NCI-H446 treated with DMSO at 0.1 percent for 48 hours (cell line): ENCODE results near the gene LSM10.

Source experiments
- DNase-seq: peaks from one replicate; lab custom pipeline; 2025; lab: John Stamatoyannopoulos, UW

The LSM10 gene

GRCh38 chr1:36408479-36408878 is 10.8 kb upstream of the LSM10 start:
- no peak for DNase-seq

- DNase-seq, result no peak
These were observed 8.7 kb upstream of the LSM10 start for GRCh38 chr1:36406440-36406839.

- no peak for DNase-seq
These were observed 4.8 kb upstream of the LSM10 start for GRCh38 chr1:36402504-36402890.

- no peak for DNase-seq
These were observed 4.1 kb upstream of the LSM10 start for GRCh38 chr1:36401602-36402503.

GRCh38 chr1:36400825-36401601 is 3.3 kb upstream of the LSM10 start:
- DNase-seq, result no peak

- no peak for DNase-seq
These were observed 2.8 kb upstream of the LSM10 start for GRCh38 chr1:36400514-36400824.

GRCh38 chr1:36398370-36398977 is 766 bp upstream of the LSM10 start:
- DNase-seq, result no peak

- DNase-seq, result no peak
These were observed 678 bp downstream of the LSM10 start for GRCh38 chr1:36397083-36397377.

- no peak for DNase-seq
These were observed 1.3 kb downstream of the LSM10 start for GRCh38 chr1:36396359-36396758.

- no peak for DNase-seq
These were observed 4.0 kb downstream of the LSM10 start for GRCh38 chr1:36393686-36394085.

- no peak for DNase-seq
These were observed 4.9 kb downstream of the LSM10 start for GRCh38 chr1:36392836-36393235.

GRCh38 chr1:36391271-36391670 is 6.4 kb downstream of the LSM10 start:
- DNase-seq, result no peak

GRCh38 chr1:36390411-36390810 is 7.3 kb downstream of the LSM10 start:
- DNase-seq, result no peak

- no peak for DNase-seq
These were observed 7.7 kb downstream of the LSM10 start for GRCh38 chr1:36389999-36390398.

GRCh38 chr1:36389261-36389660 is 8.4 kb downstream of the LSM10 start:
- DNase-seq, result no peak

- peak; percentile 16 for DNase-seq
These were observed 10.4 kb downstream of the LSM10 start for GRCh38 chr1:36387141-36387949.

GRCh38 chr1:36386265-36387140 is 11.2 kb downstream of the LSM10 start:
- DNase-seq, result peak; percentile 97

GRCh38 chr1:36385410-36386264 is 12.1 kb downstream of the LSM10 start, which contains the start of gene STK40:
TSS of gene STK40 (minus strand) at chr1:36385924. CDS start at chr1:36361332, 24,592 bp downstream.
- peak; percentile 99 for DNase-seq

- no peak for DNase-seq
These were observed 12.9 kb downstream of the LSM10 start for GRCh38 chr1:36384542-36385409.
